HG02623 (cell line): Measurements from ENCODE around the gene SHC3.

ENCODE experiments used
- ATAC-seq: cut with Tn5 transposase; IDR thresholded peaks from one replicate; pipeline ENCODE4 v1.9.1; 2021; ENCODE audit warnings: moderate library complexity; ENCODE audit not compliant: unreplicated experiment

SHC3 gene

GRCh38 chr9:89006996-89007967 lies 171.3 kb downstream of the SHC3 start:
- no peak for ATAC-seq

- ATAC-seq = no peak
Measured at GRCh38 chr9:89006267-89006666, 172.4 kb downstream of the SHC3 start.

GRCh38 chr9:89005323-89005722 lies 173.3 kb downstream of the SHC3 start:
- no peak for ATAC-seq

GRCh38 chr9:89002987-89003386 lies 175.6 kb downstream of the SHC3 start:
- ATAC-seq = no peak

- no peak for ATAC-seq
Measured at GRCh38 chr9:89001917-89002540, 176.6 kb downstream of the SHC3 start.

GRCh38 chr9:89000973-89001916 lies 177.4 kb downstream of the SHC3 start:
- no peak for ATAC-seq

- no peak for ATAC-seq
Measured at GRCh38 chr9:89000371-89000781, 178.2 kb downstream of the SHC3 start.

- ATAC-seq = no peak
Measured at GRCh38 chr9:88998911-88999310, 179.7 kb downstream of the SHC3 start.

GRCh38 chr9:88998503-88998902 lies 180.1 kb downstream of the SHC3 start:
- ATAC-seq = no peak

- ATAC-seq = no peak
Measured at GRCh38 chr9:88997646-88998045, 181.0 kb downstream of the SHC3 start.

- ATAC-seq = no peak
Measured at GRCh38 chr9:88996921-88997235, 181.7 kb downstream of the SHC3 start.

- ATAC-seq = no peak
Measured at GRCh38 chr9:88996046-88996920, 182.3 kb downstream of the SHC3 start.

GRCh38 chr9:88995627-88996026 lies 183.0 kb downstream of the SHC3 start:
- no peak for ATAC-seq

GRCh38 chr9:88995200-88995577 lies 183.4 kb downstream of the SHC3 start:
- ATAC-seq = no peak

- no peak for ATAC-seq
Measured at GRCh38 chr9:88994469-88995199, 184.0 kb downstream of the SHC3 start.

- no peak for ATAC-seq
Measured at GRCh38 chr9:88993871-88994460, 184.7 kb downstream of the SHC3 start.

- no peak for ATAC-seq
Measured at GRCh38 chr9:88993327-88993726, 185.3 kb downstream of the SHC3 start.

- ATAC-seq = no peak
Measured at GRCh38 chr9:88992556-88992955, 186.1 kb downstream of the SHC3 start.
